GM23338 (cell line): ENCODE results near the gene FRAS1. TPM values are rescaled to one million over a fixed set of nuclear protein-coding genes. Genes with fewer than 3 reads are reported as not detected.

Source experiments
- ATAC-seq: fragments of 200-7000 bp; cut with Tn5 transposase; 3 replicates; pipeline ENCODE4 v1.9.1; 2020
- DNase-seq: peaks from one replicate; pipeline ENCODE4 v3.0.0-alpha.2; 2015; ENCODE audit warnings: low spot score
- H2AFZ ChIP-seq: fragments of 200-600 bp; sonication (generic); 2 replicates; pipeline ENCODE4 v1.8.0; 2016; ENCODE audit warnings: antibody characterized with exemption, mild to moderate bottlenecking, moderate library complexity
- H3F3A ChIP-seq: fragments of 200-600 bp; sonication (generic); replicated peaks from 2 replicates; pipeline ENCODE4 v1.8.0; 2017; ENCODE audit warnings: antibody characterized with exemption, mixed run types, low read depth
- H3K27ac ChIP-seq: fragments of 200-600 bp; sonication (generic); 2 replicates; pipeline ENCODE4 v1.6.1; 2016; ENCODE audit warnings: low read depth
- H3K27me3 ChIP-seq: fragments of 200-600 bp; sonication (generic); 2 replicates; pipeline ENCODE4 v1.8.0; 2016; ENCODE audit warnings: mild to moderate bottlenecking, mixed run types, moderate library complexity; ENCODE audit not compliant: insufficient read depth
- H3K36me3 ChIP-seq: fragments of 200-600 bp; sonication (generic); 2 replicates; pipeline ENCODE4 v1.8.0; 2016; ENCODE audit warnings: mild to moderate bottlenecking; ENCODE audit not compliant: insufficient read depth
- H3K4me1 ChIP-seq: fragments of 200-600 bp; sonication (generic); 2 replicates; pipeline ENCODE4 v1.8.0; 2016; ENCODE audit warnings: mild to moderate bottlenecking, moderate library complexity; ENCODE audit not compliant: insufficient read depth
- H3K4me2 ChIP-seq: fragments of 200-600 bp; sonication (generic); 2 replicates; pipeline ENCODE4 v1.7.1; 2017; ENCODE audit warnings: mixed run types
- H3K4me3 ChIP-seq: fragments of 200-600 bp; sonication (generic); 2 replicates; pipeline ENCODE4 v1.6.1; 2016; ENCODE audit warnings: mixed run types
- H3K79me2 ChIP-seq: fragments of 200-600 bp; sonication (generic); replicated peaks from 2 replicates; pipeline ENCODE4 v1.8.0; 2017; ENCODE audit warnings: mild to moderate bottlenecking; ENCODE audit not compliant: insufficient read depth
- H3K9me2 ChIP-seq: fragments of 200-600 bp; sonication (generic); 2 replicates; pipeline ENCODE4 v1.8.0; 2017; ENCODE audit not compliant: insufficient read depth
- H4K20me1 ChIP-seq: fragments of 200-600 bp; sonication (generic); replicated peaks from 2 replicates; pipeline ENCODE4 v1.8.0; 2017; ENCODE audit warnings: mild to moderate bottlenecking; ENCODE audit not compliant: insufficient read depth
- H3K27ac Mint-ChIP-seq: 2 replicates; pipeline ENCODE4 v1.8.0; 2020; ENCODE audit warnings: inconsistent platforms, mild to moderate bottlenecking, moderate library complexity, mixed read lengths
- H3K27me3 Mint-ChIP-seq: 3 replicates; pipeline ENCODE4 v1.8.0; 2022; ENCODE audit warnings: low read depth, mild to moderate bottlenecking, moderate library complexity, mixed read lengths, inconsistent platforms; ENCODE audit not compliant: insufficient read depth, poor library complexity
- H3K36me3 Mint-ChIP-seq: 3 replicates; pipeline ENCODE4 v1.8.0; 2021; ENCODE audit warnings: low read depth, mild to moderate bottlenecking, inconsistent platforms, moderate library complexity, mixed read lengths
- H3K4me1 Mint-ChIP-seq: 3 replicates; pipeline ENCODE4 v1.8.0; 2020; ENCODE audit warnings: mild to moderate bottlenecking, inconsistent platforms, mixed read lengths
- H3K4me3 Mint-ChIP-seq: 3 replicates; pipeline ENCODE4 v1.8.0; 2021; ENCODE audit warnings: moderate library complexity, mild to moderate bottlenecking, inconsistent platforms, mixed read lengths
- H3K9me3 Mint-ChIP-seq: 3 replicates; pipeline ENCODE4 v1.8.0; 2020; ENCODE audit warnings: moderate library complexity, mild to moderate bottlenecking, inconsistent platforms, mixed read lengths
- CREB1 ChIP-seq: fragments of 250-450 bp; sonication (Bioruptor Pico); IDR thresholded peaks from 2 replicates; pipeline ENCODE4 v1.5.0; 2020; ENCODE audit warnings: low read depth, mild to moderate bottlenecking, moderate library complexity
- CTCF ChIP-seq, 2 experiments: fragments of 200-600 bp in 1 of 2; sonication (generic) in 1 of 2; conservative IDR thresholded peaks; 2 replicates each; pipeline versions ENCODE4 v1.5.1 to v1.6.1; 2016 to 2017; ENCODE audit warnings: antibody characterized with exemption in 2 of 2, low read depth in 2 of 2, mild to moderate bottlenecking in 2 of 2, moderate library complexity in 1 of 2
- ETS1 ChIP-seq: IDR thresholded peaks from 2 replicates; pipeline ENCODE4 v1.6.1; 2016; ENCODE audit warnings: antibody characterized with exemption
- EZH2phosphoT487 ChIP-seq: fragments of 200-600 bp; sonication (generic); IDR thresholded peaks from one replicate; pipeline ENCODE4 v1.8.1; 2018; ENCODE audit warnings: antibody characterized with exemption; ENCODE audit not compliant: unreplicated experiment
- NANOG ChIP-seq: IDR thresholded peaks from 2 replicates; pipeline ENCODE4 v1.6.1; 2016; ENCODE audit warnings: antibody characterized with exemption, borderline replicate concordance
- REST ChIP-seq: IDR thresholded peaks from one replicate; pipeline ENCODE4 v1.6.1; 2018; ENCODE audit warnings: antibody characterized with exemption; ENCODE audit not compliant: unreplicated experiment
- STAT1 ChIP-seq: IDR thresholded peaks from one replicate; pipeline ENCODE4 v1.6.1; 2016; ENCODE audit warnings: antibody characterized with exemption; ENCODE audit not compliant: unreplicated experiment
- ZNF331 ChIP-seq: fragments of 250-450 bp; sonication (Bioruptor Pico); IDR thresholded peaks from 2 replicates; pipeline ENCODE4 v1.5.0; 2020; ENCODE audit warnings: low read depth, mild to moderate bottlenecking, moderate library complexity
- ZNF462 ChIP-seq: fragments of 250-450 bp; sonication (Bioruptor Pico); IDR thresholded peaks from 2 replicates; pipeline ENCODE4 v1.5.0; 2020; ENCODE audit warnings: mild to moderate bottlenecking, moderate library complexity
- polyA plus RNA-seq: library from polyadenylated mRNA; unstranded; fragments of >200 nt; fragmentation: Nextera tagmentation; extraction: Ambion mirVana; gene quantifications from 2 replicates; pipeline ENCODE4 v1.2.1, GENCODE V29; 2016
- total RNA-seq: library from RNA; depleted of rRNA; stranded (reverse); fragments of >200 nt; shearing (Covaris generic); gene quantifications from 2 replicates; pipeline ENCODE4 v1.2.3, GENCODE V29; 2014

The FRAS1 gene
- total and polyA plus RNA-seq, 2 experiments from 2014 or later = 12.4 to 108 TPM

- TF ChIP-seq ZNF462 (CRISPR knock-in tag) (no peak), NANOG (no peak)
These were observed 16.7 kb upstream of the FRAS1 start (continued) for GRCh38 chr4:78040431-78040830.

GRCh38 chr4:78047366-78047765, 9.8 kb upstream of the FRAS1 start:
- Histone ChIP-seq H3K9me2 (no peaks in the 10 kb centered on the region), H3K4me1 (peaks cover 6% of the 10 kb centered on the region), H4K20me1 (no peaks in the 10 kb centered on the region), H3K4me2 (no peak overlapping the region), H2AFZ (no peak overlapping the region), H3K36me3 (no peaks in the 10 kb centered on the region), H3K27ac (no peak overlapping the region), H3K79me2 (no peaks in the 10 kb centered on the region), H3F3A (no peaks in the 10 kb centered on the region), H3K4me3 (no peak overlapping the region), H3K27me3 (no peaks in the 10 kb centered on the region)
- Mint-ChIP-seq H3K9me3 (no peaks in the 10 kb centered on the region), H3K27me3 (peaks cover 2% of the 10 kb centered on the region), H3K27ac (no peak overlapping the region), H3K36me3 (no peaks in the 10 kb centered on the region), H3K4me1 (peaks cover 9% of the 10 kb centered on the region; the same call in 2 of the 3 replicates), H3K4me3 (no peak overlapping the region)
- DNase-seq (no peak), ATAC-seq (no peak)
- no peak for TF ChIP-seq ZNF331
- TF ChIP-seq STAT1 = no peak
- no peak for TF ChIP-seq ETS1
- TF ChIP-seq NANOG = no peak
- no peak for TF ChIP-seq REST
- TF ChIP-seq CREB1 (CRISPR knock-in tag) = no peak
- no peak for TF ChIP-seq EZH2phosphoT487
- TF ChIP-seq CTCF (conservative IDR thresholded peaks at IDR 0.05; ENCODE audit: low read depth in 2 of 2) = no peak
